ENCODE data around the gene ALKBH2. TPM values are rescaled to one million over a fixed set of nuclear protein-coding genes. Genes with fewer than 3 reads are reported as not detected.

ALKBH2 gene
- total RNA-seq, 6 experiments from 2014 or later, result 6.1 to 19.3 (median 17.1) TPM

DNA sequence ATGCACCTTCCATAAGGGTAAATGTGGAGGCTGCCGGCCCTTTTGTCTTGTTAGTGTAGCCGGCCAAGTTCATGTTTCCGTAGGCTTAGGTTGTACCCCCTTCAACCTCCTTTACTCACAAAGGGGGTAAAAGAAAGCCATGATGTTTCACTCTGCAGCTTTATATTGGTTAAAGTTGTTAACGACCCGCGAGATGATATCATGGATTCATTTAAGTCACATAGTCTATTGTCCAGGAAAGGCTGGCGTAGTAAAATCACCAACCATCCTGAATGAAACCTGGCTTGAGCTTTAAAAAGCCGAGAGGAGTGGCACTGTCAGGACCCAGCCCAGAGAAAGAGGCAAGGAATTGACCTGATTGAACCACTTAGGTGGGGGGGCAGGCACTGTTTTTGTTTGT is 5.4 kb upstream of the ALKBH2 start:
- Histone ChIP-seq H3K27me3 (no peaks in the 10 kb centered on the region), H3K4me3 (peak overlapping the region; percentile 81 to 93 (median 86)), H3K9me3 (no peaks in the 10 kb centered on the region), H3K4me1 (peaks cover 0 to 18% (median 7%) of the 10 kb centered on the region in 4 donors), H3K27ac (peak overlapping the region; percentile 55 to 79 (median 66)), H3K36me3 (peaks cover 0 to 17% (median 6%) of the 10 kb centered on the region in 4 donors)
- ATAC-seq, result peak in 2 of 4 donors; percentile 8 to 19
- WGBS (ENCODE audit: insufficient coverage, low coverage, low lambda C conversion rate, missing lambda C conversion rate), result 2% methylated on average over 8 of the region's 8 CpGs
- TF ChIP-seq, protein P1, sequence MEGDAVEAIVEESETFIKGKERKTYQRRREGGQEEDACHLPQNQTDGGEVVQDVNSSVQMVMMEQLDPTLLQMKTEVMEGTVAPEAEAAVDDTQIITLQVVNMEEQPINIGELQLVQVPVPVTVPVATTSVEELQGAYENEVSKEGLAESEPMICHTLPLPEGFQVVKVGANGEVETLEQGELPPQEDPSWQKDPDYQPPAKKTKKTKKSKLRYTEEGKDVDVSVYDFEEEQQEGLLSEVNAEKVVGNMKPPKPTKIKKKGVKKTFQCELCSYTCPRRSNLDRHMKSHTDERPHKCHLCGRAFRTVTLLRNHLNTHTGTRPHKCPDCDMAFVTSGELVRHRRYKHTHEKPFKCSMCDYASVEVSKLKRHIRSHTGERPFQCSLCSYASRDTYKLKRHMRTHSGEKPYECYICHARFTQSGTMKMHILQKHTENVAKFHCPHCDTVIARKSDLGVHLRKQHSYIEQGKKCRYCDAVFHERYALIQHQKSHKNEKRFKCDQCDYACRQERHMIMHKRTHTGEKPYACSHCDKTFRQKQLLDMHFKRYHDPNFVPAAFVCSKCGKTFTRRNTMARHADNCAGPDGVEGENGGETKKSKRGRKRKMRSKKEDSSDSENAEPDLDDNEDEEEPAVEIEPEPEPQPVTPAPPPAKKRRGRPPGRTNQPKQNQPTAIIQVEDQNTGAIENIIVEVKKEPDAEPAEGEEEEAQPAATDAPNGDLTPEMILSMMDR (IDR thresholded peaks at IDR 0.05), result no peak
- TF ChIP-seq POLR2A (IDR thresholded peaks at IDR 0.05), result no peak
- intact Hi-C loops (cut with DNase I), result no loop called here
- peak in 1 of 3 donors; percentile 45 for DNase-seq

DNA sequence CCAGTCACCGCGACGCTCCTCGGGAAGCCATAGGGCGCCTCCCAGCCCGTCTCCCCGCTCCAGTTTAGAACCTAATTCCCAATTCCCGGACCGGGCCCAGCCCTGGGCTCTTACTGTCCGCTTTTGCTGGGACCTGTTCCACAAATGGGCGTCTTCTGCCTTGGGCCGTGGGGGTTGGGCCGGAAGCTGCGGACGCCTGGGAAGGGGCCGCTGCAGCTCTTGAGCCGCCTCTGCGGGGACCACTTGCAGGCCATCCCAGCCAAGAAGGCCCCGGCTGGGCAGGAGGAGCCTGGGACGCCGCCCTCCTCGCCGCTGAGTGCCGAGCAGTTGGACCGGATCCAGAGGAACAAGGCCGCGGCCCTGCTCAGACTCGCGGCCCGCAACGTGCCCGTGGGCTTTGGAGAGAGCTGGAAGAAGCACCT is 4.9 kb upstream of the ALKBH2 start:
- intact Hi-C loops (cut with DNase I), result no loop called here
- H3K9me3 ChIP-seq, result no peaks in the 10 kb centered on the region
- DNase-seq, result peak in 1 of 3 donors; percentile 76
- TF ChIP-seq, protein P1 (IDR thresholded peaks at IDR 0.05), result no peak
- TF ChIP-seq POLR2A (IDR thresholded peaks at IDR 0.05), result peak; percentile 61
- peak; percentile 40 to 56 (median 50) for ATAC-seq
- H3K27me3 ChIP-seq, result no peaks in the 10 kb centered on the region
- H3K4me1 ChIP-seq, result peaks cover 0 to 20% (median 7%) of the 10 kb centered on the region in 4 donors
- peak overlapping the region; percentile 55 to 79 (median 66) for H3K27ac ChIP-seq
- H3K4me3 ChIP-seq, result peak overlapping the region; percentile 81 to 93 (median 86)
- H3K36me3 ChIP-seq, result peaks cover 0 to 14% (median 4%) of the 10 kb centered on the region in 4 donors
- WGBS (ENCODE audit: insufficient coverage, low coverage, low lambda C conversion rate, missing lambda C conversion rate), result under 1% methylated on average over 17 of the region's 32 CpGs

GRCh38 chr12:109097435-109098182 is 4.3 kb upstream of the ALKBH2 start, which contains the start of gene UNG:
Gene UNG (plus strand): TSS chr12:109097597. CDS start chr12:109097680, 83 bp downstream.
- H3K27ac ChIP-seq, result peak within 1 kb of the TSS; percentile 55 to 79 (median 66)
- H3K27me3 ChIP-seq, result no peaks in the 10 kb centered on the region
- H3K4me3 ChIP-seq, result peak within 1 kb of the TSS; percentile 81 to 93 (median 86)
- DNase-seq, result peak; percentile 97 to 99 (median 98)
- 2% methylated on average over 9 of the region's 71 CpGs for WGBS (ENCODE audit: insufficient coverage, low coverage, low lambda C conversion rate, missing lambda C conversion rate)
- peaks cover 0 to 9% (median 1%) of the 10 kb centered on the region in 4 donors for H3K36me3 ChIP-seq
- intact Hi-C loops (cut with DNase I), result no loop called here
- H3K9me3 ChIP-seq, result no peaks in the 10 kb centered on the region
- TF ChIP-seq, protein P1 (IDR thresholded peaks at IDR 0.05), result no peak
- TF ChIP-seq POLR2A (IDR thresholded peaks at IDR 0.05), result no peak
- H3K4me1 ChIP-seq, result peaks cover 0 to 23% (median 7%) of the 10 kb centered on the region in 4 donors
- ATAC-seq, result peak; percentile 90 to 93 (median 92)

DNA sequence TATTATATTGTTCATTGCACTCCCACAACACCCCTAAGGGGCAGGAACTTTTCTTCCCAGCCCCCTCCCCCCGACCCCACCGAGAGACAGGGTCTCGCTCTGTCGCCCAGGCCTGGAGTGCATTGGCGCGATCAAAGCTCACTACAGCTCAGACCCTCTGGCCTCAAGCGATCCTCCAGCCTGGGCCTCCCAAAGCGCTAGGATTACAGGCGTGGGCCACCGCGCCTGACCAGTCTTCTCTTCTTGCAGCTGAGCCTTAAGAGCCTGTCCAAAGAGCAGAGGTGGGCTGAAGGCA is 3.8 kb upstream of the ALKBH2 start:
- intact Hi-C loops (cut with DNase I), result no loop called here
- WGBS (ENCODE audit: insufficient coverage, low coverage, low lambda C conversion rate, missing lambda C conversion rate), result 42% methylated on average over 11 of the region's 11 CpGs

More for the DNA sequence above, 3.8 kb upstream of the ALKBH2 start:
- no peaks in the 10 kb centered on the region for H3K27me3 ChIP-seq
- H3K27ac ChIP-seq, result no peak overlapping the region
- H3K4me3 ChIP-seq, result no peak overlapping the region
- DNase-seq (no peak), ATAC-seq (no peak)
- peaks cover 0 to 28% (median 7%) of the 10 kb centered on the region in 4 donors for H3K4me1 ChIP-seq
- H3K9me3 ChIP-seq, result no peaks in the 10 kb centered on the region
- peaks cover 0 to 4% (median 0%) of the 10 kb centered on the region in 4 donors for H3K36me3 ChIP-seq
- TF ChIP-seq, protein P1 (IDR thresholded peaks at IDR 0.05), result no peak
- TF ChIP-seq POLR2A (IDR thresholded peaks at IDR 0.05), result no peak
